WTC11 (cell line): ENCODE measurements around the gene RACK1. TPM values are rescaled to one million over a fixed set of nuclear protein-coding genes. Genes with fewer than 3 reads are reported as not detected.
A peak's percentile ranks its signal among the peaks of the same experiment; 100 is the strongest.

Experiments
- ATAC-seq: fragments of 200-7000 bp; cut with Tn5 transposase; 2 replicates; pipeline ENCODE4 v1.10.0; 2021; ENCODE audit warnings: mild to moderate bottlenecking, moderate library complexity
- CTCF ChIA-PET: fragments of 300-600 bp; sonication (Branson Sonifier 250); formaldehyde crosslinking; loops from one replicate; lab custom pipeline; 2021; ENCODE audit warnings: antibody characterized with exemption; lab: Charles Lee
- POLR2A ChIA-PET: fragments of 350-600 bp; sonication (Branson Sonifier 250); formaldehyde crosslinking; loops from one replicate; lab custom pipeline; 2021; ENCODE audit warnings: antibody characterized with exemption; lab: Charles Lee
- DNase-seq: peaks from one replicate; pipeline ENCODE4 v3.0.0; 2021; ENCODE audit warnings: low spot score
- H3K27ac Mint-ChIP-seq: 2 replicates; pipeline ENCODE4 v1.8.0; 2021; ENCODE audit warnings: mixed read lengths
- H3K27me3 Mint-ChIP-seq: 2 replicates; pipeline ENCODE4 v1.8.0; 2021; ENCODE audit warnings: low read depth, mild to moderate bottlenecking, moderate library complexity, mixed read lengths
- H3K36me3 Mint-ChIP-seq: 2 replicates; pipeline ENCODE4 v1.8.0; 2021; ENCODE audit warnings: mixed read lengths
- H3K4me1 Mint-ChIP-seq: 2 replicates; pipeline ENCODE4 v1.8.0; 2022; ENCODE audit warnings: mixed read lengths
- H3K4me3 Mint-ChIP-seq: 2 replicates; pipeline ENCODE4 v1.8.0; 2021; ENCODE audit warnings: mild to moderate bottlenecking, moderate library complexity, mixed read lengths
- H3K9me3 Mint-ChIP-seq: 2 replicates; pipeline ENCODE4 v1.8.0; 2021; ENCODE audit warnings: mixed read lengths
- ATF2 ChIP-seq: sonication (generic); formaldehyde crosslinking; IDR thresholded peaks from 2 replicates; pipeline ENCODE4 v1.8.1; 2022; ENCODE audit warnings: low read depth, missing genetic modification reagents, borderline replicate concordance
- CREB1 ChIP-seq: sonication (generic); formaldehyde crosslinking; IDR thresholded peaks from 2 replicates; pipeline ENCODE4 v1.8.0; 2023; ENCODE audit warnings: mild to moderate bottlenecking, missing genetic modification reagents
- E2F4 ChIP-seq: sonication (generic); formaldehyde crosslinking; IDR thresholded peaks from 2 replicates; pipeline ENCODE4 v1.8.1; 2022; ENCODE audit warnings: low read depth, mild to moderate bottlenecking, moderate library complexity, missing genetic modification reagents, borderline replicate concordance
- EMX1 ChIP-seq: fragments of 250-450 bp; sonication (Bioruptor Pico); IDR thresholded peaks from 2 replicates; pipeline ENCODE4 v1.8.0; 2021; ENCODE audit warnings: mild to moderate bottlenecking
- FOXJ3 ChIP-seq: sonication (generic); formaldehyde crosslinking; IDR thresholded peaks from 2 replicates; pipeline ENCODE4 v1.9.0; 2021; ENCODE audit warnings: missing genetic modification reagents, mild to moderate bottlenecking, borderline replicate concordance
- FOXP1 ChIP-seq: sonication (generic); formaldehyde crosslinking; IDR thresholded peaks from 2 replicates; pipeline ENCODE4 v1.8.0; 2022; ENCODE audit warnings: missing genetic modification reagents, mild to moderate bottlenecking, moderate library complexity, borderline replicate concordance
- GABPB1 ChIP-seq: sonication (generic); formaldehyde crosslinking; IDR thresholded peaks from 2 replicates; pipeline ENCODE4 v1.8.1; 2023; ENCODE audit warnings: mild to moderate bottlenecking, missing genetic modification reagents
- IRF2 ChIP-seq: sonication (generic); formaldehyde crosslinking; IDR thresholded peaks from 2 replicates; pipeline ENCODE4 v1.8.0; 2022; ENCODE audit warnings: low read depth, missing genetic modification reagents, borderline replicate concordance
- NFE2L1 ChIP-seq: sonication (generic); formaldehyde crosslinking; IDR thresholded peaks from 2 replicates; pipeline ENCODE4 v1.8.1; 2023; ENCODE audit warnings: missing genetic modification reagents
- NR2C2 ChIP-seq: sonication (generic); formaldehyde crosslinking; IDR thresholded peaks from 2 replicates; pipeline ENCODE4 v1.8.0; 2022; ENCODE audit warnings: mild to moderate bottlenecking, missing genetic modification reagents
- PREB ChIP-seq: sonication (generic); formaldehyde crosslinking; IDR thresholded peaks from 2 replicates; pipeline ENCODE4 v1.8.1; 2022; ENCODE audit warnings: mild to moderate bottlenecking, missing genetic modification reagents, moderate library complexity, borderline replicate concordance
- ZBTB21 ChIP-seq: sonication (generic); formaldehyde crosslinking; IDR thresholded peaks from 2 replicates; pipeline ENCODE4 v1.8.1; 2023; ENCODE audit warnings: mild to moderate bottlenecking, missing genetic modification reagents, borderline replicate concordance
- ZNF263 ChIP-seq: sonication (generic); formaldehyde crosslinking; IDR thresholded peaks from 2 replicates; pipeline ENCODE4 v1.8.1; 2022; ENCODE audit warnings: low read depth, mild to moderate bottlenecking, moderate library complexity, missing genetic modification reagents
- total RNA-seq: library from RNA; stranded (reverse); gene quantifications from 3 replicates; pipeline ENCODE4 v1.2.3, GENCODE V29; 2021
- TF ChIP-seq, protein P1 (sequence below): fragments of 250-450 bp; sonication (Bioruptor Pico); conservative IDR thresholded peaks from 2 replicates; pipeline ENCODE4 v1.9.0; 2021; ENCODE audit warnings: mild to moderate bottlenecking
- TF ChIP-seq, protein P2 (sequence below): sonication (generic); formaldehyde crosslinking; IDR thresholded peaks from 2 replicates; pipeline ENCODE4 v1.8.0; 2023; ENCODE audit warnings: missing genetic modification reagents, mild to moderate bottlenecking, borderline replicate concordance

Gene RACK1
- total RNA-seq, 1 experiment from 2014 or later, result 2,360 TPM

GRCh38 chr5:181224390-181225229 is 19.1 kb downstream of the RACK1 start:
- POLR2A ChIA-PET, result interaction anchor here (1.9 kb wide), 1 partner anchor 10 kb away, joined by 7 read pairs; no protein-coding TSS in a partner anchor
- DNase-seq (no peak), ATAC-seq (no peak)
- TF ChIP-seq ATF2 (CRISPR knock-in tag), result no peak
- TF ChIP-seq E2F4, result 0 out of 2 replicates have a peak, but pooled peaks have one; percentile 20
- TF ChIP-seq, protein P1, sequence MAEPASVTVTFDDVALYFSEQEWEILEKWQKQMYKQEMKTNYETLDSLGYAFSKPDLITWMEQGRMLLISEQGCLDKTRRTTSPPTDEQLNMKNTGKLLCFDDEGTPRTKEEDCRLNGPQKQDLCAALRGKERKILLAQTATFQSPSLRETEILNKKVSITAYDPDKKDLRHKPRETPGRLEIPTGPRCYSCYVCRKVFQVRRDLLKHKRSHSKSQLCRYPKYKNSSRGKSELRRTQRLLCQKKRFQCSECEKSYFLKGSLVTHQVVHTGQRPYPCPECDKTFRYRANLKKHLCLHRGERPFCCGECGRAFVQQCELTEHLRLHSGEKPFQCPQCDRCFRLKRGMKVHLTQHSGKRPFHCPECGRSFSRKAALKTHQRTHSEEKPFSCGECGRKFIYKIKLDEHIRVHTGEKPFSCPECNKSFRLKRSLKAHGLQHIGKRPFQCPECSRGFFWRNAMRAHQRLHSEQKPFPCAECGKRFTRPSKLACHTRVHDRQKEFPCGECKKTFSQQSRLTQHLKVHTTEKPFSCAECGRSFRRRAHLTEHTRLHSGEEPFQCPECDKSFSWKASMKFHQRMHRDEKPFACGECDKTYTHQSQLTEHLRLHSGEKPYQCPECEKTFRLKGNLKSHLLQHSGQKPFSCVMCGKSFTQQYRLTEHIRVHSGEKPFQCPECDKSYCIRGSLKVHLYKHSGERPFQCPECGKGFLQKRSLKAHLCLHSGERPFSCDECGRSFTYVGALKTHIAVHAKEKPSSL (CRISPR knock-in tag), result no peak
- no peak for TF ChIP-seq GABPB1
- TF ChIP-seq PREB (CRISPR knock-in tag), result no peak
- TF ChIP-seq, protein P2, sequence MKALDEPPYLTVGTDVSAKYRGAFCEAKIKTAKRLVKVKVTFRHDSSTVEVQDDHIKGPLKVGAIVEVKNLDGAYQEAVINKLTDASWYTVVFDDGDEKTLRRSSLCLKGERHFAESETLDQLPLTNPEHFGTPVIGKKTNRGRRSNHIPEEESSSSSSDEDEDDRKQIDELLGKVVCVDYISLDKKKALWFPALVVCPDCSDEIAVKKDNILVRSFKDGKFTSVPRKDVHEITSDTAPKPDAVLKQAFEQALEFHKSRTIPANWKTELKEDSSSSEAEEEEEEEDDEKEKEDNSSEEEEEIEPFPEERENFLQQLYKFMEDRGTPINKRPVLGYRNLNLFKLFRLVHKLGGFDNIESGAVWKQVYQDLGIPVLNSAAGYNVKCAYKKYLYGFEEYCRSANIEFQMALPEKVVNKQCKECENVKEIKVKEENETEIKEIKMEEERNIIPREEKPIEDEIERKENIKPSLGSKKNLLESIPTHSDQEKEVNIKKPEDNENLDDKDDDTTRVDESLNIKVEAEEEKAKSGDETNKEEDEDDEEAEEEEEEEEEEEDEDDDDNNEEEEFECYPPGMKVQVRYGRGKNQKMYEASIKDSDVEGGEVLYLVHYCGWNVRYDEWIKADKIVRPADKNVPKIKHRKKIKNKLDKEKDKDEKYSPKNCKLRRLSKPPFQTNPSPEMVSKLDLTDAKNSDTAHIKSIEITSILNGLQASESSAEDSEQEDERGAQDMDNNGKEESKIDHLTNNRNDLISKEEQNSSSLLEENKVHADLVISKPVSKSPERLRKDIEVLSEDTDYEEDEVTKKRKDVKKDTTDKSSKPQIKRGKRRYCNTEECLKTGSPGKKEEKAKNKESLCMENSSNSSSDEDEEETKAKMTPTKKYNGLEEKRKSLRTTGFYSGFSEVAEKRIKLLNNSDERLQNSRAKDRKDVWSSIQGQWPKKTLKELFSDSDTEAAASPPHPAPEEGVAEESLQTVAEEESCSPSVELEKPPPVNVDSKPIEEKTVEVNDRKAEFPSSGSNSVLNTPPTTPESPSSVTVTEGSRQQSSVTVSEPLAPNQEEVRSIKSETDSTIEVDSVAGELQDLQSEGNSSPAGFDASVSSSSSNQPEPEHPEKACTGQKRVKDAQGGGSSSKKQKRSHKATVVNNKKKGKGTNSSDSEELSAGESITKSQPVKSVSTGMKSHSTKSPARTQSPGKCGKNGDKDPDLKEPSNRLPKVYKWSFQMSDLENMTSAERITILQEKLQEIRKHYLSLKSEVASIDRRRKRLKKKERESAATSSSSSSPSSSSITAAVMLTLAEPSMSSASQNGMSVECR (CRISPR knock-in tag), result no peak
- TF ChIP-seq ZNF263 (CRISPR knock-in tag), result peak; percentile 63; the same call in 1 of the 2 replicates
- TF ChIP-seq NFE2L1 (CRISPR knock-in tag), result no peak
- TF ChIP-seq FOXJ3 (CRISPR knock-in tag), result no peak
- TF ChIP-seq NR2C2 (CRISPR knock-in tag), result no peak
- Mint-ChIP-seq H3K27me3 (peaks cover 11% of the 10 kb centered on the region), H3K9me3 (no peaks in the 10 kb centered on the region), H3K4me1 (peaks cover 15% of the 10 kb centered on the region), H3K27ac (peak overlapping the region; percentile 24; the same call in 1 of the 2 replicates), H3K36me3 (peaks cover 8% of the 10 kb centered on the region), H3K4me3 (peak overlapping the region; percentile 99)
- CTCF ChIA-PET, result no interaction called here

DNA sequence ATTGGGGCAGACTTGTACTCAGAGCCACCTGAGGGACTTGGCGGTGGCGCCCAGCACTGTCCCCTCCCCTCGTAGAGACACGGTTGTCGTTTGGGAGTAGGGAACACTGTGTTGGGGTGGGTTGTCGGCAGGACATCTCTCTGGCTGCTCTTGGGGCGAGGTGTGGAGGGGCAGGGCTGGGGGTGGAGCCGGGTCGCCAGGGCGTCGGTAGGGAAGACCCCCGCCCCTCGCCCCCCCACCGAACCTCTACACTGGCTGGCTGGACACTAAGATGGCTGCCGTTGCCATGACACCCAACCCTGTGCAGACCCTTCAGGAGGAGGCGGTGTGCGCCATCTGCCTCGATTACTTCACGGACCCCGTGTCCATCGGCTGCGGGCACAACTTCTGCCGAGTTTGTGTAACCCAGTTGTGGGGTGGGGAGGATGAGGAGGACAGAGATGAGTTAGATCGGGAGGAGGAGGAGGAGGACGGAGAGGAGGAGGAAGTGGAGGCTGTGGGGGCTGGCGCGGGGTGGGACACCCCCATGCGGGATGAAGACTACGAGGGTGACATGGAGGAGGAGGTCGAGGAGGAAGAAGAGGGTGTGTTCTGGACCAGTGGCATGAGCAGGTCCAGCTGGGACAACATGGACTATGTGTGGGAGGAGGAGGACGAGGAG is 19.8 kb downstream of the RACK1 start:
- ChIA-PET POLR2A (interaction anchor here (1.0 to 2.1 kb wide), 6 partner anchors 9 to 38 kb away, joined by 3 to 7 read pairs (median 4); no protein-coding TSS in a partner anchor), CTCF (interaction anchor here (0.6 to 2.6 kb wide), 5 partner anchors 17 to 56 kb away, joined by 3 to 16 read pairs (median 3); partner anchors contain the start of gene TRIM7)
- H3K4me1 Mint-ChIP-seq, result peaks cover 19% of the 10 kb centered on the region
- no peak for TF ChIP-seq IRF2 (CRISPR knock-in tag)
- TF ChIP-seq FOXP1 (CRISPR knock-in tag), result no peak; the same call in 1 of the 2 replicates
- TF ChIP-seq ZNF263 (CRISPR knock-in tag), result peak; percentile 81; the same call in 1 of the 2 replicates
- TF ChIP-seq ZBTB21 (CRISPR knock-in tag), result 0 out of 2 replicates have a peak, but pooled peaks have one; percentile 64
- 0 out of 2 replicates have a peak, but pooled peaks have one; percentile 10 for TF ChIP-seq NFE2L1 (CRISPR knock-in tag)
- TF ChIP-seq EMX1, result 0 out of 2 replicates have a peak, but pooled peaks have one; percentile 48
- 0 out of 2 replicates have a peak, but pooled peaks have one; percentile 32 for TF ChIP-seq CREB1 (CRISPR knock-in tag)
- no peaks in the 10 kb centered on the region for H3K9me3 Mint-ChIP-seq
- peak; percentile 21 for ATAC-seq
- peak; percentile 84 for DNase-seq
- H3K27ac Mint-ChIP-seq, result peak overlapping the region; percentile 98
- peak overlapping the region; percentile 99 for H3K4me3 Mint-ChIP-seq
- peaks cover 3% of the 10 kb centered on the region; the same call in 1 of the 2 replicates for H3K36me3 Mint-ChIP-seq
- peaks cover 11% of the 10 kb centered on the region for H3K27me3 Mint-ChIP-seq
